Neuronal stem cell (in vitro differentiated cells): ENCODE results near the gene NFATC2.

Source experiments
- DNase-seq: peaks from one replicate; pipeline ENCODE4 v3.0.0-alpha.2; 2013; ENCODE audit warnings: low spot score
- H2AFZ ChIP-seq: one replicate; pipeline ENCODE4 v1.6.1; 2013; ENCODE audit warnings: mild to moderate bottlenecking, low read length, inconsistent platforms
- H2AK5ac ChIP-seq: 2 replicates; pipeline ENCODE4 v1.6.1; 2013; ENCODE audit warnings: low read depth, mild to moderate bottlenecking, inconsistent platforms, low read length, moderate library complexity, mixed read lengths
- H2BK120ac ChIP-seq: 2 replicates; pipeline ENCODE4 v1.6.1; 2013; ENCODE audit warnings: low read depth, mild to moderate bottlenecking, inconsistent platforms, low read length, moderate library complexity, mixed read lengths
- H2BK12ac ChIP-seq: one replicate; pipeline ENCODE4 v1.6.1; 2013; ENCODE audit warnings: low read length, inconsistent platforms
- H2BK15ac ChIP-seq: 2 replicates; pipeline ENCODE4 v1.6.1; 2013; ENCODE audit warnings: mild to moderate bottlenecking, low read length, inconsistent platforms, mixed read lengths
- H2BK5ac ChIP-seq: one replicate; pipeline ENCODE4 v1.6.1; 2013; ENCODE audit warnings: inconsistent platforms, mild to moderate bottlenecking, low read length, moderate library complexity
- H3K14ac ChIP-seq: one replicate; pipeline ENCODE4 v1.6.1; 2013; ENCODE audit warnings: low read length, inconsistent platforms
- H3K18ac ChIP-seq: 2 replicates; pipeline ENCODE4 v1.6.1; 2013; ENCODE audit warnings: low read length, inconsistent platforms
- H3K23ac ChIP-seq: 2 replicates; pipeline ENCODE4 v1.6.1; 2013; ENCODE audit warnings: low read depth, mild to moderate bottlenecking, mixed read lengths, low read length, inconsistent platforms; ENCODE audit not compliant: poor library complexity
- H3K27ac ChIP-seq: replicated peaks from 3 replicates; pipeline ENCODE4 v1.5.1; 2013; ENCODE audit warnings: low read length, inconsistent platforms
- H3K27me3 ChIP-seq, 3 experiments: 2 replicates each; pipeline ENCODE4 v1.6.1; 2013; ENCODE audit warnings: low read length in 3 of 3, mild to moderate bottlenecking in 2 of 3, inconsistent platforms in 1 of 3, low read depth in 1 of 3, mixed read lengths in 1 of 3, moderate library complexity in 1 of 3; ENCODE audit not compliant: control insufficient read depth in 3 of 3, insufficient read depth in 3 of 3
- H3K36me3 ChIP-seq, 2 donors: replicated peaks in 1 of 2; 2 replicates each; pipeline ENCODE4 v1.6.1; 2013; ENCODE audit warnings: low read length in 2 of 2; ENCODE audit not compliant: control insufficient read depth in 2 of 2, insufficient read depth in 2 of 2
- H3K4ac ChIP-seq: 2 replicates; pipeline ENCODE4 v1.6.1; 2013; ENCODE audit warnings: inconsistent platforms, mild to moderate bottlenecking, low read length, moderate library complexity
- H3K4me1 ChIP-seq, 2 donors: 1 replicate in 1 of 2; 2 replicates in 1 of 2; pipeline ENCODE4 v1.6.1; 2013; ENCODE audit warnings: low read length in 2 of 2, low read depth in 1 of 2; ENCODE audit not compliant: control insufficient read depth in 2 of 2, insufficient read depth in 1 of 2
- H3K4me2 ChIP-seq: one replicate; pipeline ENCODE4 v1.6.1; 2013; ENCODE audit warnings: mild to moderate bottlenecking, low read length, inconsistent platforms; ENCODE audit not compliant: insufficient read depth, poor library complexity, severe bottlenecking
- H3K4me3 ChIP-seq, 2 donors: 2 replicates each; pipeline ENCODE4 v1.5.1; 2013; ENCODE audit warnings: low read length in 2 of 2, mild to moderate bottlenecking in 2 of 2, inconsistent platforms in 1 of 2, moderate library complexity in 1 of 2
- H3K79me1 ChIP-seq: one replicate; pipeline ENCODE4 v1.6.1; 2013; ENCODE audit warnings: low read depth, mild to moderate bottlenecking, inconsistent platforms, low read length, moderate library complexity
- H3K9ac ChIP-seq: one replicate; pipeline ENCODE4 v1.6.1; 2013; ENCODE audit warnings: mild to moderate bottlenecking, low read depth, low read length, inconsistent platforms; ENCODE audit not compliant: poor library complexity
- H3K9me3 ChIP-seq, 2 donors: replicated peaks in 1 of 2; 2 replicates each; pipeline versions ENCODE3 to v1.6.1; 2013; ENCODE audit warnings: low read length in 2 of 2, mild to moderate bottlenecking in 2 of 2, inconsistent platforms in 1 of 2, low read depth in 1 of 2, mixed read lengths in 1 of 2, moderate library complexity in 1 of 2; ENCODE audit not compliant: control insufficient read depth in 2 of 2, insufficient read depth in 1 of 2
- H4K8ac ChIP-seq: one replicate; pipeline ENCODE4 v1.6.1; 2013; ENCODE audit warnings: low read depth, mild to moderate bottlenecking, inconsistent platforms, low read length, moderate library complexity
- H4K91ac ChIP-seq: one replicate; pipeline ENCODE4 v1.6.1; 2013; ENCODE audit warnings: low read length, low read depth, mild to moderate bottlenecking, inconsistent platforms; ENCODE audit not compliant: poor library complexity
- WGBS, 2 donors: extraction: QIAGEN DNeasy Blood & Tissue Kit; methylation state at CpG; one replicate each; pipeline ENCODE4 v1.1.7; 2013; ENCODE audit warnings: missing lambda C conversion rate in 2 of 2, mixed read lengths in 1 of 2; ENCODE audit not compliant: insufficient read length in 2 of 2, insufficient replicate concordance in 1 of 2; ENCODE audit errors: extremely low coverage in 2 of 2; 5-methylcytosine and 5-hydroxymethylcytosine counted together

The NFATC2 gene

GRCh38 chr20:51409192-51409880 is 133.2 kb downstream of the NFATC2 start:
- no peak for DNase-seq
- Histone ChIP-seq H3K23ac (no peak overlapping the region), H4K8ac (no peak overlapping the region), H3K4me1 (peaks cover 7% of the 10 kb centered on the region in 2 donors), H2BK15ac (no peak overlapping the region), H3K14ac (no peak overlapping the region), H2BK12ac (no peak overlapping the region), H3K9ac (no peak overlapping the region), H3K4me3 (no peak overlapping the region), H4K91ac (no peak overlapping the region), H3K4ac (no peak overlapping the region), H3K79me1 (no peaks in the 10 kb centered on the region), H2BK120ac (no peak overlapping the region), H3K36me3 (no peaks in the 10 kb centered on the region), H3K4me2 (no peak overlapping the region), H2AK5ac (no peak overlapping the region), H2BK5ac (no peak overlapping the region), H3K18ac (no peak overlapping the region), H2AFZ (no peak overlapping the region), H3K9me3 (no peaks in the 10 kb centered on the region), H3K27ac (no peak overlapping the region), H3K27me3 (no peaks in the 10 kb centered on the region)
- WGBS, 2 donors = no CpG with 5 or more reads among the region's 10 CpGs

GRCh38 chr20:51404297-51405060 is 138.0 kb downstream of the NFATC2 start:
- no CpG with 5 or more reads among the region's 10 CpGs for WGBS, 2 donors
- H3K36me3 ChIP-seq = no peaks in the 10 kb centered on the region

GRCh38 chr20:51403466-51404220 is 138.9 kb downstream of the NFATC2 start:
- H3K23ac ChIP-seq = no peak overlapping the region
- no peak overlapping the region for H4K91ac ChIP-seq
- H2AFZ ChIP-seq = no peak overlapping the region
- no peak overlapping the region for H3K9ac ChIP-seq
- no peak overlapping the region for H3K4me2 ChIP-seq
- H3K18ac ChIP-seq = no peak overlapping the region
- H2AK5ac ChIP-seq = no peak overlapping the region
- no peaks in the 10 kb centered on the region for H3K27me3 ChIP-seq
- H3K36me3 ChIP-seq = no peaks in the 10 kb centered on the region
- H3K4me1 ChIP-seq = peaks cover 0 to 5% of the 10 kb centered on the region in 2 donors
- H2BK120ac ChIP-seq = no peak overlapping the region
- WGBS, 2 donors = no CpG with 5 or more reads among the region's 9 CpGs
- no peak overlapping the region for H4K8ac ChIP-seq
- H3K4ac ChIP-seq = no peak overlapping the region
- no peaks in the 10 kb centered on the region for H3K79me1 ChIP-seq
- H2BK15ac ChIP-seq = no peak overlapping the region
- no peaks in the 10 kb centered on the region for H3K9me3 ChIP-seq
- no peak overlapping the region for H3K27ac ChIP-seq
- no peak for DNase-seq
- no peak overlapping the region for H3K4me3 ChIP-seq
- H2BK5ac ChIP-seq = no peak overlapping the region
- H2BK12ac ChIP-seq = no peak overlapping the region
- H3K14ac ChIP-seq = no peak overlapping the region

More at GRCh38 chr20:51404297-51405060, 138.0 kb downstream of the NFATC2 start:
- no peaks in the 10 kb centered on the region for H3K9me3 ChIP-seq
- DNase-seq = no peak
- H2BK12ac ChIP-seq = no peak overlapping the region
- H3K18ac ChIP-seq = peak overlapping the region; percentile 13
- H2AK5ac ChIP-seq = no peak overlapping the region
- H2BK15ac ChIP-seq = no peak overlapping the region
- no peaks in the 10 kb centered on the region for H3K4me1 ChIP-seq
- no peaks in the 10 kb centered on the region for H3K79me1 ChIP-seq
- H3K4me2 ChIP-seq = no peak overlapping the region
- no peak overlapping the region for H4K8ac ChIP-seq
- no peak overlapping the region for H4K91ac ChIP-seq
- no peak overlapping the region for H3K4me3 ChIP-seq
- no peak overlapping the region for H3K14ac ChIP-seq
- H3K9ac ChIP-seq = no peak overlapping the region
- no peak overlapping the region for H2BK120ac ChIP-seq
- no peaks in the 10 kb centered on the region for H3K27me3 ChIP-seq
- H3K4ac ChIP-seq = no peak overlapping the region
- H3K23ac ChIP-seq = no peak overlapping the region
- no peak overlapping the region for H3K27ac ChIP-seq
- no peak overlapping the region for H2BK5ac ChIP-seq
- no peak overlapping the region for H2AFZ ChIP-seq

GRCh38 chr20:51402201-51402600 is 140.3 kb downstream of the NFATC2 start:
- H3K36me3 ChIP-seq = no peaks in the 10 kb centered on the region
- no peak overlapping the region for H3K27ac ChIP-seq
- no peak overlapping the region for H2AK5ac ChIP-seq
- no peak overlapping the region for H2BK120ac ChIP-seq
- no peak overlapping the region for H2BK15ac ChIP-seq
- no peak overlapping the region for H3K23ac ChIP-seq
- no peak overlapping the region for H4K8ac ChIP-seq
- H3K9ac ChIP-seq = no peak overlapping the region
- no peak overlapping the region for H3K18ac ChIP-seq
- no peak overlapping the region for H3K14ac ChIP-seq
- no peak overlapping the region for H4K91ac ChIP-seq
- no peak for DNase-seq
- H2AFZ ChIP-seq = peak overlapping the region; percentile 16
- H3K9me3 ChIP-seq = no peaks in the 10 kb centered on the region
- H3K79me1 ChIP-seq = no peaks in the 10 kb centered on the region
- no peaks in the 10 kb centered on the region for H3K27me3 ChIP-seq
- H3K4me3 ChIP-seq = no peak overlapping the region
- WGBS, 2 donors = no CpG with 5 or more reads among the region's 2 CpGs
- no peak overlapping the region for H2BK12ac ChIP-seq
- H3K4me1 ChIP-seq = peaks cover 2 to 5% of the 10 kb centered on the region in 2 donors
- no peak overlapping the region for H3K4ac ChIP-seq
- no peak overlapping the region for H3K4me2 ChIP-seq
- no peak overlapping the region for H2BK5ac ChIP-seq
